Osteoblast (primary cell): ENCODE results near the gene ZNF367. TPM values are rescaled to one million over a fixed set of nuclear protein-coding genes. Genes with fewer than 3 reads are reported as not detected.

Experiments
- DNase-seq: peaks from one replicate; pipeline ENCODE4 v3.0.0; 2011; ENCODE audit warnings: low spot score, mixed read lengths; ENCODE audit not compliant: insufficient read length; ENCODE audit errors: missing footprints
- H2AFZ ChIP-seq: 2 replicates; pipeline ENCODE4 v1.6.0; 2011; ENCODE audit warnings: mild to moderate bottlenecking, low read length
- H3K27ac ChIP-seq: 2 replicates; pipeline ENCODE4 v1.5.1; 2011; ENCODE audit warnings: mild to moderate bottlenecking, low read depth, low read length, moderate library complexity
- H3K27me3 ChIP-seq: 2 replicates; pipeline ENCODE4 v1.6.0; 2012; ENCODE audit warnings: mild to moderate bottlenecking, control low read depth, inconsistent platforms, low read length, moderate library complexity; ENCODE audit not compliant: insufficient read depth
- H3K36me3 ChIP-seq: 2 replicates; pipeline ENCODE4 v1.5.1; 2011; ENCODE audit warnings: mild to moderate bottlenecking, low read length, control low read depth, moderate library complexity; ENCODE audit not compliant: insufficient read depth
- H3K4me1 ChIP-seq: 2 replicates; pipeline ENCODE4 v1.5.1; 2011; ENCODE audit warnings: mild to moderate bottlenecking, low read length, control low read depth, moderate library complexity; ENCODE audit not compliant: insufficient read depth
- H3K4me2 ChIP-seq: 2 replicates; pipeline ENCODE4 v1.6.0; 2011; ENCODE audit warnings: mild to moderate bottlenecking, low read length; ENCODE audit not compliant: insufficient read depth
- H3K4me3 ChIP-seq: fragments of 200-600 bp; sonication (generic); 3 replicates; pipeline ENCODE4 v1.5.1; 2012; ENCODE audit warnings: mild to moderate bottlenecking, low read length, inconsistent platforms; ENCODE audit not compliant: insufficient read depth
- H3K79me2 ChIP-seq: 2 replicates; pipeline ENCODE4 v1.6.0; 2012; ENCODE audit warnings: mild to moderate bottlenecking, low read length, control low read depth, inconsistent platforms; ENCODE audit not compliant: insufficient read depth
- H3K9me3 ChIP-seq: 2 replicates; pipeline ENCODE4 v1.5.1; 2011; ENCODE audit warnings: low read depth, low read length, control low read depth
- H4K20me1 ChIP-seq: 2 replicates; pipeline ENCODE4 v1.6.0; 2012; ENCODE audit warnings: mild to moderate bottlenecking, low read length, control low read depth; ENCODE audit not compliant: insufficient read depth
- total RNA-seq: library from RNA; depleted of rRNA; stranded (reverse); fragments of >200 nt; gene quantifications from 2 replicates; pipeline ENCODE4 v1.2.3, GENCODE V29; 2012
- TF ChIP-seq, protein P1 (sequence below): IDR thresholded peaks from 2 replicates; pipeline ENCODE4 v1.5.1; 2011; ENCODE audit warnings: mild to moderate bottlenecking, low read depth, low read length, moderate library complexity; ENCODE audit errors: extremely low read depth

The ZNF367 gene
- total RNA-seq, 1 donor, result 1.4 TPM

DNA sequence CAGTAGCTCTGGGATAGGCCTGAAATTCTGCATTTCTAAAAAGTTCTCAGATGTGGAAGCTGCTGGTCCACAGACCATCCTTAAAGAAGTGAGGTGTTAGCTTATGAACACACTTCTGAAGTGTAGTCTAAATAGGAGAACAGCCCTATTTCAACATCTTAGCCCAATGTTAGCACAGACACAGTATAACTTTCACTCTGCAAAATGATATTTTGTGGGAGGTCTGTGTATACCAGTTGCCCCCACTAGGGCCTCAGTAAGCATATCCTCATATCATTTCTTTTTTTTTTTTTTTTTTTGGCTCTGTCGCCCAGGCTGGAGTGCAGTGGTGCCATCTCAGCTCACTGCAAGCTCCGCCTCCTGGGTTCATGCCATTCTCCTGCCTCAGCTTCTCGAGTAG lies 24.3 kb upstream of the ZNF367 start:
- no peak overlapping the region for H3K4me2 ChIP-seq
- H3K27me3 ChIP-seq, result no peaks in the 10 kb centered on the region
- no peak overlapping the region for H3K27ac ChIP-seq
- no peak overlapping the region for H2AFZ ChIP-seq
- no peaks in the 10 kb centered on the region for H3K36me3 ChIP-seq
- H3K4me3 ChIP-seq, result no peak overlapping the region
- no peaks in the 10 kb centered on the region for H3K9me3 ChIP-seq
- no peaks in the 10 kb centered on the region for H4K20me1 ChIP-seq
- H3K4me1 ChIP-seq, result no peaks in the 10 kb centered on the region
- no peak for DNase-seq
- no peaks in the 10 kb centered on the region for H3K79me2 ChIP-seq
- TF ChIP-seq, protein P1, sequence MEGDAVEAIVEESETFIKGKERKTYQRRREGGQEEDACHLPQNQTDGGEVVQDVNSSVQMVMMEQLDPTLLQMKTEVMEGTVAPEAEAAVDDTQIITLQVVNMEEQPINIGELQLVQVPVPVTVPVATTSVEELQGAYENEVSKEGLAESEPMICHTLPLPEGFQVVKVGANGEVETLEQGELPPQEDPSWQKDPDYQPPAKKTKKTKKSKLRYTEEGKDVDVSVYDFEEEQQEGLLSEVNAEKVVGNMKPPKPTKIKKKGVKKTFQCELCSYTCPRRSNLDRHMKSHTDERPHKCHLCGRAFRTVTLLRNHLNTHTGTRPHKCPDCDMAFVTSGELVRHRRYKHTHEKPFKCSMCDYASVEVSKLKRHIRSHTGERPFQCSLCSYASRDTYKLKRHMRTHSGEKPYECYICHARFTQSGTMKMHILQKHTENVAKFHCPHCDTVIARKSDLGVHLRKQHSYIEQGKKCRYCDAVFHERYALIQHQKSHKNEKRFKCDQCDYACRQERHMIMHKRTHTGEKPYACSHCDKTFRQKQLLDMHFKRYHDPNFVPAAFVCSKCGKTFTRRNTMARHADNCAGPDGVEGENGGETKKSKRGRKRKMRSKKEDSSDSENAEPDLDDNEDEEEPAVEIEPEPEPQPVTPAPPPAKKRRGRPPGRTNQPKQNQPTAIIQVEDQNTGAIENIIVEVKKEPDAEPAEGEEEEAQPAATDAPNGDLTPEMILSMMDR, result no peak

DNA sequence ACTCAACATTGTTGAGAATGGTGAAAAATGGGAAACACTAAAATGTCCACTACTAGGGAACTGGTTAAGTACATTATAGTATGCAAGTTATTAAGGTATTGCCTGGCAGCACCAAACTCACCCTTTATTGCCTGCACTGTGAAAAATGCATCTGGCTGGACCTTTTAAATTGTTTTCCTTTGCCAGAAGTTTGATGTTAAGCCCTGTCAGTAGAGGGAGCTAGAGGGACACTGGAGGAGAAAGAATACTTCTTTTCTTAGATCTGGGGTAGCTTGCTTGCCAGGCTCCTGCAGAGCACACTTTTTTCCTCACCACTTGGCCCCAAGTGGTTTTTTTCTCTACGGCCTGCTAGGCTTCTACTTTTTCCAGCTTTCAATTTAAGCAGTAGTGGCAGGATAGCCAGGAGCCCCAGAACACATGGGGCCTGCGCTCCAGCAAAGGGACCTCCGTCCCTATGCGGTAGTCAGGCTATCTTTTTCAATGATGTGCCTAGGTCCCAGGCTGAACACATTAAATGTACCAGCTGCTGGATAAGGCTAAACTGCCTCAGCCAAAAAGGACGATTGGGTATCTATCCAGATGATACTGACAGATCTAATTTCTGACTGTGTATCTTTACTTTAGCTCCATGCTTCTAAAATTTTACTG lies 23.8 kb upstream of the ZNF367 start:
- no peaks in the 10 kb centered on the region for H3K36me3 ChIP-seq
- DNase-seq, result peak; percentile 37

DNA sequence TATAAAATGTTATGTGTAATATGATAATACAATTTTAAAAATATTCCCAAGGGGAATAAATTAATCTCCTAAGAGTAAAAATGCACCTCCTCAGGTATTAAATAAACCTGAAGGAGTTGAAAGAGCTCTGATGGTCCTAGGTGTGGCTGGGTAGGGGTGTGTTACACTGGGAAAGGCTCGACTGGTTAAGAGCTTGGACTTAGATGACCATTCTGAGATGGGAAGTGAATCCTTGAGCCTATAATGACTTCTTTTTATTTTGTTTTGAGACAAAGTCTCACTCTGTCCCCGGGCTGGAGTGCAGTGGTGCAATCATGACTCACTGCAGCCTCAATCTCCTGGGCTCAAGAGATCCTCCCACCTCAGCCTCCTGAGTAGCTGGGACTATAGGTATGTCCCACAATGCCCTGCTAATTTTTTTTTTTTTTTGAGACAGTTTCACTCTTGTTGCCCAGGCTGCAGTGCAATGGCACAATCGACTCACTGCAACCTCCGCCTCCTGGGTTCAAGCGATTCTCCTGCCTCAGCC lies 22.6 kb upstream of the ZNF367 start:
- no peaks in the 10 kb centered on the region for H3K27me3 ChIP-seq
- H3K4me2 ChIP-seq, result no peak overlapping the region
- H3K36me3 ChIP-seq, result no peaks in the 10 kb centered on the region
- TF ChIP-seq, protein P1, result no peak
- no peaks in the 10 kb centered on the region for H3K79me2 ChIP-seq
- no peaks in the 10 kb centered on the region for H3K9me3 ChIP-seq
- no peak overlapping the region for H2AFZ ChIP-seq
- H3K27ac ChIP-seq, result no peak overlapping the region
- H4K20me1 ChIP-seq, result no peaks in the 10 kb centered on the region
- H3K4me3 ChIP-seq, result no peak overlapping the region
- H3K4me1 ChIP-seq, result no peaks in the 10 kb centered on the region
- DNase-seq, result no peak

More for the DNA sequence above, 23.8 kb upstream of the ZNF367 start:
- H3K4me1 ChIP-seq, result no peaks in the 10 kb centered on the region
- H3K9me3 ChIP-seq, result no peaks in the 10 kb centered on the region
- no peaks in the 10 kb centered on the region for H3K27me3 ChIP-seq
- H3K27ac ChIP-seq, result no peak overlapping the region
- TF ChIP-seq, protein P1, result peak; percentile 41
- H4K20me1 ChIP-seq, result no peaks in the 10 kb centered on the region
- no peaks in the 10 kb centered on the region for H3K79me2 ChIP-seq
- no peak overlapping the region for H3K4me2 ChIP-seq
- no peak overlapping the region for H3K4me3 ChIP-seq
- H2AFZ ChIP-seq, result no peak overlapping the region

DNA sequence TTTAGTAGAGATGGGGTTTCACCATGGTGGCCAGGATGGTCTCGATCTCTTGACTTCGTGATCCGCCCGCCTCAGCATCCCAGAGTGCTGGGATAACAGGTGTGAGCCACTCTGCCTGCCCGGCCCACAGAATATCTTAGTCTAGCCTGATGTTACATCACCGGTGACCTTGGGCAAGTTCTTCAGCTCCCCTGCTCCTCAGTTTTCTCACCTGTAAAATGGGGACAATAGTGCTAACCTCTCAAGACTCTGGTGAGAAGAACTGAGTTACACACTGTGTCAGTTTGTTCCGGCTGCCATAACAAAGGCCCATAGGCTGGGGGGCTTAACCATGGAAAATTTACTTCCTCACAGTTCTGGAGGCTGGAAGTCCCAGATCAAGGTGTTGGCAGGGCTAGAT lies 19.3 kb upstream of the ZNF367 start:
- H3K27me3 ChIP-seq, result no peaks in the 10 kb centered on the region
- no peak overlapping the region for H3K27ac ChIP-seq

More for the DNA sequence above, 19.3 kb upstream of the ZNF367 start:
- no peak overlapping the region for H2AFZ ChIP-seq
- no peaks in the 10 kb centered on the region for H3K36me3 ChIP-seq
- DNase-seq, result no peak
- no peak overlapping the region for H3K4me3 ChIP-seq
- H3K9me3 ChIP-seq, result no peaks in the 10 kb centered on the region
- H3K79me2 ChIP-seq, result no peaks in the 10 kb centered on the region
- H3K4me2 ChIP-seq, result no peak overlapping the region
- TF ChIP-seq, protein P1, result no peak
- no peaks in the 10 kb centered on the region for H3K4me1 ChIP-seq
- no peaks in the 10 kb centered on the region for H4K20me1 ChIP-seq
